Ecto neural progenitor cell (in vitro differentiated cells): ENCODE measurements around the gene CNPY4.
A peak's percentile ranks its signal among the peaks of the same experiment; 100 is the strongest.

Source experiments
- DNase-seq: peaks from one replicate; pipeline ENCODE4 v3.0.0-alpha.2; 2018; ENCODE audit warnings: low spot score

CNPY4 gene

GRCh38 chr7:100119072-100119969 lies at the start of gene CNPY4, which contains the start of gene TAF6:
TSS of gene CNPY4 (plus strand) at chr7:100119634. CDS start at chr7:100119745, 111 bp downstream.
TSS of gene TAF6 (minus strand) at chr7:100119358. CDS start at chr7:100114209, 5,149 bp downstream.
- DNase-seq: peak; percentile 96

- DNase-seq: no peak
Observed at GRCh38 chr7:100069991-100070390, 49.4 kb upstream of the CNPY4 start.

GRCh38 chr7:100071018-100071723 lies 48.3 kb upstream of the CNPY4 start:
- no peak for DNase-seq

GRCh38 chr7:100072462-100072861 lies 47.0 kb upstream of the CNPY4 start:
- DNase-seq: no peak

- DNase-seq: no peak
Observed at GRCh38 chr7:100074841-100075240, 44.6 kb upstream of the CNPY4 start.

- DNase-seq: no peak
Observed at GRCh38 chr7:100075418-100075817, 44.0 kb upstream of the CNPY4 start.

- DNase-seq: no peak
Observed at GRCh38 chr7:100077205-100077604, 42.2 kb upstream of the CNPY4 start.

GRCh38 chr7:100079024-100079560 lies 40.3 kb upstream of the CNPY4 start:
- no peak for DNase-seq

- no peak for DNase-seq
Observed at GRCh38 chr7:100080907-100081534, 38.4 kb upstream of the CNPY4 start.

GRCh38 chr7:100081535-100082102 lies 37.8 kb upstream of the CNPY4 start, which contains the start of gene ZNF3:
TSS of gene ZNF3 (minus strand) at chr7:100081723. CDS start at chr7:100077357, 4,366 bp downstream.
- DNase-seq: peak; percentile 98

GRCh38 chr7:100082978-100083377 lies 36.5 kb upstream of the CNPY4 start:
- no peak for DNase-seq

- no peak for DNase-seq
Observed at GRCh38 chr7:100085515-100085914, 33.9 kb upstream of the CNPY4 start.

- no peak for DNase-seq
Observed at GRCh38 chr7:100087055-100087750, 32.2 kb upstream of the CNPY4 start.

- no peak for DNase-seq
Observed at GRCh38 chr7:100088095-100088620, 31.3 kb upstream of the CNPY4 start.

GRCh38 chr7:100088621-100089457 lies 30.6 kb upstream of the CNPY4 start, which contains the start of gene COPS6:
TSS of gene COPS6 (plus strand) at chr7:100088969. CDS start at chr7:100088991, 22 bp downstream.
- peak; percentile 92 for DNase-seq

GRCh38 chr7:100089458-100090196 lies 29.8 kb upstream of the CNPY4 start:
- DNase-seq: no peak

GRCh38 chr7:100090527-100091410 lies 28.7 kb upstream of the CNPY4 start:
- no peak for DNase-seq
